LNCAP (cell line): ENCODE data around the gene CCDC148.

ENCODE experiments used
- CTCF ChIP-seq: fragments of 450-650 bp; IDR thresholded peaks from 2 replicates; pipeline ENCODE4 v1.5.1; 2017; ENCODE audit warnings: mild to moderate bottlenecking

Gene CCDC148

GRCh38 chr2:158144914-158145625 is 311.5 kb downstream of the CCDC148 start:
- no peak for TF ChIP-seq CTCF

- no peak for TF ChIP-seq CTCF
These were observed 312.7 kb downstream of the CCDC148 start for GRCh38 chr2:158143703-158144360.

DNA sequence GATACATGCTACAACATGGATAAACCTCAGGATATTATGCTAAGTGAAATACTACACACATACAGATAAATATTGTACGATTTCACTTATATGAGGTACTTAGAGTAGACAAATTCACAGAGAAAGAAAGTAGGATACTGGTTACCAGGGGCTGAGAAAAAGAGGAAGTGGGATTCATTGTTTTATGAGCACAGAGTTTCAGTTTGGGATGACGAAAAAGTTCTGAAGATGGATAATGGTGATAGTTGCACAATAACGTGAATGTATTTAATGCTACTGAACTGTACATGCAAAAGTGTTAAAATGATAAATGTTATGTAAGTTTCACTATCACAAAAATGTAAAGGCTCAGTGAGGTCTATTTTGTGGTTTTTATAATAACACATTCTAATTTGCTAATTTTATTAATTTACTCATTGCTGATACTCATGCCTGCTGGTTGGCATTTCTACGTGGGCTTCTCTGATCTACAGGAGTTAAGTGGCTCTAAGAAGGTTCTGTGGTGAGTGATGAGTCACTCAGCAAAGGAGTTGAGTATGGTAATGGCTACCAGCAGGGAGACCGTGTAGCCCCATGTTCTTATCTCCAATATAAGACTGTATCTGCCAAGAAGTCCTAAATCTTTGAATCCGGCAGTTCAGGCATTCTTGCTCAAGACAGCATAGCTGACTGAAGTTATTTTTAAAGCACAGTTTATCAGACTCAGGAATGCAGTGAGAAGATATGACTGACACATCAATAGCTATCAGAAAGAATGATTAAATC is 313.8 kb downstream of the CCDC148 start:
- TF ChIP-seq CTCF = no peak

DNA sequence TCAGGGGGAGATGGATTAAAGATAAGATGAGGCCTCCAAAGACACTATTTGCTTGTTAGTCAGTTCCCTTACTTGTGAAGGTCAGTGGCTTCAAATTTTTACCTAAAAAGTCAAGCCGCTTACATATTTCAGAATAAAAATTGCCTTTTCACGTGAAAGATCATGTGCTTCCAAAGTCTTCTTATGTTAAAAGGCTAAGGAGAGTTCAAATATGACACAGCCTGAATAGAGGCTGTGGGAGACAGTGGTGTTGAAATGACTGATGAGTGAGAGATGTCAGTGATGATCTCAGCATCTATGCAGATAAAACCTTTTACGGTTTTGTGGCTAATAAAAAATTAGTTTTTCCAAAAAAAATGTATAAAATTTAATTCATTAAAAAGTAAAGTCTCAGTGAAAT is 314.4 kb downstream of the CCDC148 start:
- no peak for TF ChIP-seq CTCF

GRCh38 chr2:158140201-158140600 is 316.4 kb downstream of the CCDC148 start:
- TF ChIP-seq CTCF = no peak

- no peak for TF ChIP-seq CTCF
These were observed 318.3 kb downstream of the CCDC148 start for GRCh38 chr2:158138255-158138654.

DNA sequence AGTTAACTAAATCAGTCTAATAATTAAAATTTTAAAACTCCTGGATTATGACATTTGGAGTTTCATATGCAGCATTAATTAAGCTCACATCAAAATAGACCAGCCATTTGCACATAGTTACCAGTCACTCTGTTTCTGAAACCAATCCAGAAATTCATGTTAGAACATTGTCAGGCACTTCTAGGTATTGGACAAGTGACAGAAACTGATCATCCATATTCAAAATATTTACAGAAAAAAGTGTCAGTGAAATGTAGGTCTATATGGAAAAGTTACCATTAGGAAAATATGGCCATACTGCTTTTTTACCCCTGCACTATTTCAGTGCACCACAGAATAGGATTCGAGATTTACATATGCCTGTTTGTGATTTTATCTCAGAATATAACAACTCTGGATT is 321.5 kb downstream of the CCDC148 start:
- TF ChIP-seq CTCF = no peak
